B cell (primary cell): ENCODE results near the gene EPOP. TPM values are rescaled to one million over a fixed set of nuclear protein-coding genes. Genes with fewer than 3 reads are reported as not detected.

Source experiments
- ATAC-seq: fragments of 200-7000 bp; cut with Tn5 transposase; one replicate; pipeline ENCODE4 v1.10.0; 2021; ENCODE audit warnings: low read depth, mild to moderate bottlenecking, moderate number of reproducible peaks, moderate library complexity
- CTCF ChIA-PET: fragments of 350-600 bp; sonication (Branson Sonifier 250); formaldehyde crosslinking; loops from one replicate; lab custom pipeline; 2021; ENCODE audit warnings: antibody characterized with exemption, inconsistent platforms; lab: Charles Lee
- POLR2A ChIA-PET: fragments of 350-600 bp; sonication (Branson Sonifier 250); formaldehyde crosslinking; loops from one replicate; lab custom pipeline; 2021; ENCODE audit warnings: antibody characterized with exemption; lab: Charles Lee
- DNase-seq: peaks from one replicate; pipeline ENCODE4 v3.0.0; 2013
- H2AFZ ChIP-seq: 2 replicates; pipeline ENCODE4 v1.6.1; 2012; ENCODE audit warnings: mild to moderate bottlenecking, low read depth, low read length; ENCODE audit not compliant: insufficient read depth, poor library complexity, severe bottlenecking
- H3K27ac ChIP-seq, 2 donors: 1 replicate in 1 of 2; 2 replicates in 1 of 2; pipeline ENCODE4 v1.5.1; 2012 to 2013; ENCODE audit warnings: low read length in 2 of 2, mild to moderate bottlenecking in 2 of 2, moderate library complexity in 1 of 2
- H3K27me3 ChIP-seq, 4 experiments: fragments of 200-600 bp in 1 of 4; sonication (generic) in 1 of 4; replicated peaks in 1 of 4; 1 replicate in 2 of 4; 2 replicates in 2 of 4; pipeline versions ENCODE4 v1.6.1 to v1.7.0; 2013 to 2016; ENCODE audit warnings: low read length in 3 of 4, mild to moderate bottlenecking in 2 of 4, mixed read lengths in 1 of 4, moderate library complexity in 1 of 4; ENCODE audit not compliant: insufficient read depth in 4 of 4, control insufficient read depth in 3 of 4; ENCODE audit errors: control extremely low read depth in 1 of 4
- H3K36me3 ChIP-seq, 2 experiments: replicated peaks in 1 of 2; 1 replicate in 1 of 2; 2 replicates in 1 of 2; pipeline versions ENCODE4 v1.6.1 to v1.7.1; 2013; ENCODE audit warnings: low read length in 1 of 2; ENCODE audit not compliant: insufficient read depth in 2 of 2, control insufficient read depth in 1 of 2; ENCODE audit errors: control extremely low read depth in 1 of 2, extremely low read depth in 1 of 2
- H3K4me1 ChIP-seq, 2 donors: fragments of 200-600 bp in 1 of 2; sonication (generic) in 1 of 2; 1 replicate in 1 of 2; 2 replicates in 1 of 2; pipeline versions ENCODE4 v1.5.1 to v1.6.1; 2013 to 2017; ENCODE audit warnings: low read length in 2 of 2; ENCODE audit not compliant: control insufficient read depth in 2 of 2, insufficient read depth in 2 of 2
- H3K4me2 ChIP-seq: replicated peaks from 2 replicates; pipeline ENCODE3; 2012; ENCODE audit warnings: mild to moderate bottlenecking, low read depth, low read length; ENCODE audit not compliant: poor library complexity, severe bottlenecking
- H3K4me3 ChIP-seq, 5 experiments: fragments of 200-600 bp in 1 of 5; sonication (generic) in 1 of 5; 1 replicate in 3 of 5; 2 replicates in 2 of 5; pipeline versions ENCODE4 v1.5.1 to v1.7.0; 2011 to 2016; ENCODE audit warnings: low read length in 4 of 5, mild to moderate bottlenecking in 4 of 5, low read depth in 2 of 5, control low read depth in 1 of 5, moderate library complexity in 1 of 5; ENCODE audit not compliant: insufficient read depth in 1 of 5; ENCODE audit errors: control extremely low read depth in 1 of 5, extremely low read depth in 1 of 5
- H3K79me2 ChIP-seq: fragments of 200-600 bp; sonication (generic); one replicate; pipeline ENCODE4 v1.6.0; 2016; ENCODE audit warnings: low read length; ENCODE audit not compliant: control insufficient read depth, insufficient read depth
- H3K9ac ChIP-seq: fragments of 200-600 bp; sonication (generic); 2 replicates; pipeline ENCODE4 v1.6.1; 2017; ENCODE audit warnings: mild to moderate bottlenecking, low read length, moderate library complexity
- H3K9me3 ChIP-seq, 3 donors: one replicate each; pipeline versions ENCODE4 v1.6.1 to v1.7.1; 2013; ENCODE audit warnings: low read length in 2 of 3; ENCODE audit not compliant: control insufficient read depth in 2 of 3, insufficient read depth in 1 of 3; ENCODE audit errors: control extremely low read depth in 1 of 3
- H4K20me1 ChIP-seq: 2 replicates; pipeline ENCODE4 v1.6.0; 2012; ENCODE audit warnings: mild to moderate bottlenecking, low read length; ENCODE audit not compliant: insufficient read depth, control insufficient read depth, poor library complexity, severe bottlenecking
- H3K27ac Mint-ChIP-seq: one replicate; pipeline ENCODE4 v1.8.0; 2021; ENCODE audit warnings: mixed read lengths
- H3K27me3 Mint-ChIP-seq: one replicate; pipeline ENCODE4 v1.8.0; 2021; ENCODE audit warnings: mixed read lengths
- H3K4me1 Mint-ChIP-seq: one replicate; pipeline ENCODE4 v1.8.0; 2021; ENCODE audit warnings: mixed read lengths
- H3K4me3 Mint-ChIP-seq: one replicate; pipeline ENCODE4 v1.8.0; 2021; ENCODE audit warnings: mixed read lengths
- H3K9me3 Mint-ChIP-seq: one replicate; pipeline ENCODE4 v1.8.0; 2022; ENCODE audit warnings: mixed read lengths; ENCODE audit not compliant: insufficient read depth
- EZH2 ChIP-seq: IDR thresholded peaks from 2 replicates; pipeline ENCODE4 v1.6.1; 2012; ENCODE audit warnings: borderline replicate concordance, low read depth, mild to moderate bottlenecking, moderate library complexity, low read length; ENCODE audit not compliant: insufficient read depth, poor library complexity, severe bottlenecking
- WGBS: methylation state at CpG from one replicate; pipeline ENCODE4 v1.1.5; 2013; ENCODE audit warnings: missing lambda C conversion rate; ENCODE audit not compliant: insufficient coverage; 5-methylcytosine and 5-hydroxymethylcytosine counted together
- intact Hi-C: fragments of 100-400 bp; cut with micrococcal nuclease; formaldehyde crosslinking; loops from one replicate; pipeline ENCODE4 v1.10.0; 2022
- polyA plus RNA-seq: library from polyadenylated mRNA; depleted of rRNA; stranded (reverse); fragments of >200 nt; gene quantifications from 2 replicates; pipeline ENCODE4 v1.2.3, GENCODE V29; 2012
- total RNA-seq, 2 donors: library from RNA; stranded (reverse); fragments of 120-200 nt in 1 of 2; gene quantifications; 1 replicate in 1 of 2; 2 replicates in 1 of 2; pipeline versions ENCODE4 v1.2.3 to v1.2.4, GENCODE V29; 2013 to 2022
- TF ChIP-seq, protein P1 (sequence below): fragments of 200-600 bp; IDR thresholded peaks from one replicate; pipeline ENCODE4 v1.8.0; 2022; ENCODE audit warnings: antibody characterized with exemption, mild to moderate bottlenecking

Gene EPOP
- total and polyA plus RNA-seq, 2 donors (not counting 1 experiment from before 2014, with no cell fraction given): 0.66 to 1.2 TPM

DNA sequence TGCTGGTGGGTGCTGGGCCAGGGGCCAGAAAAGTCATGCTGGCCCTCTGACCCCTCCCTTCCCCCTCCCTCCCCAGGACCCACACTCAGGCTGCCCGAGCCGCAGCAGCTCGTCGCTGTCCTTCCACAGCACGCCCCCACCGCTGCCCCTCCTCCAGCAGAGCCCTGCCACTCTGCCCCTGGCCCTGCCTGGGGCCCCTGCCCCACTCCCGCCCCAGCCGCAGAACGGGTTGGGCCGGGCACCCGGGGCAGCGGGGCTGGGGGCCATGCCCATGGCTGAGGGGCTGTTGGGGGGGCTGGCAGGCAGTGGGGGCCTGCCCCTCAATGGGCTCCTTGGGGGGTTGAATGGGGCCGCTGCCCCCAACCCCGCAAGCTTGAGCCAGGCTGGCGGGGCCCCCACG, 47.0 kb upstream of the EPOP start:
- ATAC-seq: no peak

DNA sequence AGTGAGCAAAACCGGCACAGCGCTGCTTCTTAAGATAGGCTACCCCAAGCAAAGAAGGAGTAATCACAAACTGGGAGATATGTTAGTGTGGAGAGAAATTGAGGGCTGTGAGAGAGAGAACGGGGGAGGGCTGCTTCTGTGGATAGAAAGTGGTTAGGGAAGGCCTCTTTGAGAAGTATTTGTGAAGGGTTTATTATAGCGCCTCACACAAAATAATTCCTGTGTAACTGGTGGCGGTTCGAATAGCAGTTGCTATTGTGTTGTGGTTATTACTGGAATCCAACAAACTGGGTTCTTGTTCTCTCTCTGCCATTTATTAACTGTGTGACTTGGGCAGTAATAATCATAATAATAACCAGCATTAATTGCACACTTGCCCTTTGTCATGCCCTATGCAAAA, 46.2 kb upstream of the EPOP start:
- no peak overlapping the region for H3K4me3 Mint-ChIP-seq
- ChIA-PET CTCF (interaction anchor here (1.2 kb wide), 1 partner anchor 10 kb away, joined by 3 read pairs; the partner anchor contains the start of gene CISD3), POLR2A (interaction anchor here (0.6 to 1.2 kb wide), 2 partner anchors 10 to 25 kb away, joined by 3 to 8 read pairs; no protein-coding TSS in a partner anchor)
- no peak overlapping the region for H3K27ac Mint-ChIP-seq
- Histone ChIP-seq H2AFZ (no peak overlapping the region), H3K4me2 (no peak overlapping the region), H3K27me3 (no peaks in the 10 kb centered on the region), H3K4me3 (no peak overlapping the region), H4K20me1 (peaks cover 21% of the 10 kb centered on the region), H3K9ac (no peak overlapping the region), H3K36me3 (peaks cover 0 to 72% of the 10 kb centered on the region in 2 experiments), H3K4me1 (peaks cover 0 to 5% of the 10 kb centered on the region in 2 donors), H3K27ac (no peak overlapping the region), H3K9me3 (no peaks in the 10 kb centered on the region), H3K79me2 (no peaks in the 10 kb centered on the region)
- WGBS: no CpG with 5 or more reads among the region's 6 CpGs
- ATAC-seq (no peak), DNase-seq (no peak)
- peaks cover 11% of the 10 kb centered on the region for H3K4me1 Mint-ChIP-seq
- no peak for TF ChIP-seq EZH2
- TF ChIP-seq, protein P1, sequence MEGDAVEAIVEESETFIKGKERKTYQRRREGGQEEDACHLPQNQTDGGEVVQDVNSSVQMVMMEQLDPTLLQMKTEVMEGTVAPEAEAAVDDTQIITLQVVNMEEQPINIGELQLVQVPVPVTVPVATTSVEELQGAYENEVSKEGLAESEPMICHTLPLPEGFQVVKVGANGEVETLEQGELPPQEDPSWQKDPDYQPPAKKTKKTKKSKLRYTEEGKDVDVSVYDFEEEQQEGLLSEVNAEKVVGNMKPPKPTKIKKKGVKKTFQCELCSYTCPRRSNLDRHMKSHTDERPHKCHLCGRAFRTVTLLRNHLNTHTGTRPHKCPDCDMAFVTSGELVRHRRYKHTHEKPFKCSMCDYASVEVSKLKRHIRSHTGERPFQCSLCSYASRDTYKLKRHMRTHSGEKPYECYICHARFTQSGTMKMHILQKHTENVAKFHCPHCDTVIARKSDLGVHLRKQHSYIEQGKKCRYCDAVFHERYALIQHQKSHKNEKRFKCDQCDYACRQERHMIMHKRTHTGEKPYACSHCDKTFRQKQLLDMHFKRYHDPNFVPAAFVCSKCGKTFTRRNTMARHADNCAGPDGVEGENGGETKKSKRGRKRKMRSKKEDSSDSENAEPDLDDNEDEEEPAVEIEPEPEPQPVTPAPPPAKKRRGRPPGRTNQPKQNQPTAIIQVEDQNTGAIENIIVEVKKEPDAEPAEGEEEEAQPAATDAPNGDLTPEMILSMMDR: no peak
- H3K27me3 Mint-ChIP-seq: no peaks in the 10 kb centered on the region
- H3K9me3 Mint-ChIP-seq: no peaks in the 10 kb centered on the region
- intact Hi-C loops: no loop called here

More for the DNA sequence above, 47.0 kb upstream of the EPOP start:
- Mint-ChIP-seq H3K27ac (no peak overlapping the region), H3K4me1 (peaks cover 16% of the 10 kb centered on the region), H3K9me3 (no peaks in the 10 kb centered on the region), H3K27me3 (no peaks in the 10 kb centered on the region), H3K4me3 (no peak overlapping the region)
- ChIA-PET CTCF (interaction anchor here (1.2 to 1.3 kb wide), 2 partner anchors 9 to 13 kb away, joined by 3 to 5 read pairs; partner anchors contain the start of gene CISD3), POLR2A (interaction anchor here (0.6 kb wide), 1 partner anchor 129 kb away, joined by 17 read pairs; no protein-coding TSS in a partner anchor)
- Histone ChIP-seq H3K27me3 (no peaks in the 10 kb centered on the region), H3K9ac (no peak overlapping the region), H3K27ac (no peak overlapping the region), H3K4me3 (no peak overlapping the region), H3K4me1 (peaks cover 0 to 13% of the 10 kb centered on the region in 2 donors), H3K4me2 (no peak overlapping the region), H2AFZ (no peak overlapping the region), H3K79me2 (no peaks in the 10 kb centered on the region), H3K36me3 (peaks cover 0 to 64% of the 10 kb centered on the region in 2 experiments), H3K9me3 (no peaks in the 10 kb centered on the region), H4K20me1 (peaks cover 20% of the 10 kb centered on the region)
- no peak for DNase-seq
- TF ChIP-seq, protein P1: no peak
- TF ChIP-seq EZH2: no peak
- intact Hi-C loops: no loop called here
- 100% methylated on average over 11 of the region's 16 CpGs for WGBS
